Endothelial cell of umbilical vein (primary cell): Measurements from ENCODE around the gene PRDM12. TPM values are rescaled to one million over a fixed set of nuclear protein-coding genes. Genes with fewer than 3 reads are reported as not detected.

ENCODE experiments used
- BruUV-seq: library from RNA; stranded (reverse); fragments of 400-500 nt; replicated peaks from 2 replicates; lab custom pipeline; 2021; lab: Mats Ljungman, UMichigan
- CTCF ChIA-PET: fragments of 300-600, 350-600 bp; sonication (Branson Sonifier 250); formaldehyde crosslinking; loops from one replicate; lab custom pipeline; 2021; ENCODE audit warnings: antibody characterized with exemption, inconsistent platforms; lab: Charles Lee
- POLR2A ChIA-PET: fragments of 300-600, 350-600 bp; sonication (Branson Sonifier 250); formaldehyde crosslinking; loops from one replicate; lab custom pipeline; 2021; ENCODE audit warnings: antibody characterized with exemption, inconsistent platforms; lab: Charles Lee
- DNase-seq: peaks from one replicate; pipeline ENCODE4 v3.0.0-alpha.2; 2011; ENCODE audit warnings: low read depth, low spot score
- FAIRE-seq: peaks from 2 replicates; lab custom pipeline; 2011; peaks lifted over from hg19 to GRCh38; lab: Jason Lieb, UNC
- H2AFZ ChIP-seq: 2 replicates; pipeline ENCODE4 v1.6.0; 2012; ENCODE audit warnings: low read depth, low read length, control low read depth, inconsistent platforms
- H3K27ac ChIP-seq: 2 replicates; pipeline ENCODE4 v1.5.1; 2011; ENCODE audit warnings: low read depth, mild to moderate bottlenecking, control low read depth, low read length, moderate library complexity; ENCODE audit not compliant: insufficient read depth
- H3K27me3 ChIP-seq, 2 experiments: 2 replicates each; pipeline versions ENCODE4 v1.6.0 to v1.6.1; 2011; ENCODE audit warnings: low read length in 2 of 2, mixed read lengths in 1 of 2; ENCODE audit not compliant: control insufficient read depth in 2 of 2, insufficient read depth in 2 of 2
- H3K36me3 ChIP-seq, 2 experiments: 2 replicates in 1 of 2; 3 replicates in 1 of 2; pipeline ENCODE4 v1.5.1; 2011; ENCODE audit warnings: low read length in 2 of 2, mild to moderate bottlenecking in 1 of 2, moderate library complexity in 1 of 2; ENCODE audit not compliant: control insufficient read depth in 2 of 2, insufficient read depth in 2 of 2; ENCODE audit errors: extremely low read depth in 1 of 2
- H3K4me1 ChIP-seq: 3 replicates; pipeline ENCODE4 v1.5.1; 2011; ENCODE audit warnings: mild to moderate bottlenecking, low read length; ENCODE audit not compliant: control insufficient read depth, insufficient read depth; ENCODE audit errors: extremely low read depth
- H3K4me2 ChIP-seq: 2 replicates; pipeline ENCODE4 v1.6.1; 2011; ENCODE audit warnings: low read length, control low read depth, mixed read lengths; ENCODE audit not compliant: insufficient read depth
- H3K4me3 ChIP-seq, 3 experiments: fragments of 200-600 bp in 1 of 3; sonication (generic), shearing (Covaris generic) in 1 of 3; replicated peaks in 1 of 3; 2 replicates each; pipeline ENCODE4 v1.5.1; 2011 to 2016; ENCODE audit warnings: control low read depth in 3 of 3, low read length in 3 of 3, mild to moderate bottlenecking in 2 of 3, inconsistent platforms in 1 of 3, low read depth in 1 of 3, moderate library complexity in 1 of 3; ENCODE audit not compliant: insufficient read depth in 1 of 3
- H3K79me2 ChIP-seq: 2 replicates; pipeline ENCODE4 v1.6.0; 2012; ENCODE audit warnings: low read length, inconsistent platforms; ENCODE audit not compliant: control insufficient read depth, insufficient read depth
- H3K9ac ChIP-seq: replicated peaks from 2 replicates; pipeline ENCODE3; 2011; ENCODE audit warnings: low read length, control low read depth; ENCODE audit not compliant: insufficient read depth; ENCODE audit errors: extremely low read depth
- H3K9me1 ChIP-seq: replicated peaks from 3 replicates; pipeline ENCODE4 v1.6.0; 2011; ENCODE audit warnings: mild to moderate bottlenecking, low read length; ENCODE audit not compliant: control insufficient read depth, insufficient read depth; ENCODE audit errors: extremely low read depth
- H3K9me3 ChIP-seq: replicated peaks from 2 replicates; pipeline ENCODE4 v1.5.1; 2012; ENCODE audit warnings: low read length, inconsistent platforms; ENCODE audit not compliant: control insufficient read depth, insufficient read depth
- H4K20me1 ChIP-seq: replicated peaks from 2 replicates; pipeline ENCODE3; 2011; ENCODE audit warnings: mild to moderate bottlenecking, low read length; ENCODE audit not compliant: control insufficient read depth, insufficient read depth; ENCODE audit errors: extremely low read depth
- EZH2 ChIP-seq: IDR thresholded peaks from 2 replicates; pipeline ENCODE4 v1.6.1; 2012; ENCODE audit warnings: borderline replicate concordance, low read depth, mild to moderate bottlenecking, moderate library complexity, low read length, inconsistent platforms; ENCODE audit not compliant: severe bottlenecking
- FOS ChIP-seq: IDR thresholded peaks from 2 replicates; pipeline ENCODE4 v1.6.1; 2011; ENCODE audit warnings: mild to moderate bottlenecking, low read length, moderate library complexity, borderline replicate concordance; ENCODE audit not compliant: insufficient read depth
- GATA2 ChIP-seq: IDR thresholded peaks from 2 replicates; pipeline ENCODE4 v1.7.0; 2011; ENCODE audit warnings: low read depth, mild to moderate bottlenecking, moderate library complexity, mixed read lengths, low read length; ENCODE audit not compliant: insufficient read length, insufficient read depth
- JUN ChIP-seq: IDR thresholded peaks from 2 replicates; pipeline ENCODE4 v1.6.1; 2011; ENCODE audit warnings: borderline replicate concordance, low read depth; ENCODE audit not compliant: insufficient read length, insufficient read depth
- MAX ChIP-seq: IDR thresholded peaks from 2 replicates; pipeline ENCODE4 v1.6.1; 2011; ENCODE audit not compliant: insufficient read depth, insufficient read length
- MYC ChIP-seq: IDR thresholded peaks from one replicate; pipeline ENCODE4 v1.6.1; 2011; ENCODE audit warnings: mild to moderate bottlenecking, low read depth, low read length
- POLR2A ChIP-seq: IDR thresholded peaks from 2 replicates; pipeline ENCODE4 v1.6.1; 2012; ENCODE audit warnings: low read depth, mild to moderate bottlenecking, control low read depth, low read length
- POLR2AphosphoS5 ChIP-seq: IDR thresholded peaks from 2 replicates; pipeline ENCODE4 v1.6.1; 2012; ENCODE audit warnings: low read depth, mild to moderate bottlenecking, control low read depth, low read length, moderate library complexity; ENCODE audit not compliant: insufficient read depth
- dilution Hi-C: fragments of 300-500 bp; cut with MboI; formaldehyde crosslinking; loops from one replicate; pipeline ENCODE4 v1.15.0; 2019; ENCODE audit warnings: low sequenced_read_pairs; ENCODE audit not compliant: extremely low pct_ligation_motif_present
- intact Hi-C: fragments of 100-400 bp; cut with micrococcal nuclease; formaldehyde crosslinking; loops from one replicate; pipeline ENCODE4 v1.10.0; 2022
- polyA plus RNA-seq, 4 experiments: library from polyadenylated mRNA; depleted of rRNA in 3 of 4; stranded (reverse) in 3 of 4; unstranded in 1 of 4; fragments of >200 nt; gene quantifications; 2 replicates each; pipeline versions ENCODE4 v1.2.1 to v1.2.3, GENCODE V29; 2011 to 2012; ENCODE audit warnings: missing spikeins in 1 of 4
- total RNA-seq: library from RNA; stranded (reverse); gene quantifications from 2 replicates; pipeline ENCODE4 v1.2.3, GENCODE V29; 2021
- TF ChIP-seq, protein P1 (sequence below), 2 donors: IDR thresholded peaks; 1 replicate in 1 of 2; 2 replicates in 1 of 2; pipeline ENCODE4 v1.5.1; 2011; ENCODE audit warnings: low read length in 2 of 2, mild to moderate bottlenecking in 2 of 2, moderate library complexity in 2 of 2, control low read depth in 1 of 2, inconsistent platforms in 1 of 2, low read depth in 1 of 2; ENCODE audit not compliant: insufficient read depth in 1 of 2; ENCODE audit errors: extremely low read depth in 1 of 2

PRDM12 gene
- total and polyA plus RNA-seq, 2 donors (not counting 3 experiments of a cell fraction or from before 2014, with no cell fraction given), result not detected

DNA sequence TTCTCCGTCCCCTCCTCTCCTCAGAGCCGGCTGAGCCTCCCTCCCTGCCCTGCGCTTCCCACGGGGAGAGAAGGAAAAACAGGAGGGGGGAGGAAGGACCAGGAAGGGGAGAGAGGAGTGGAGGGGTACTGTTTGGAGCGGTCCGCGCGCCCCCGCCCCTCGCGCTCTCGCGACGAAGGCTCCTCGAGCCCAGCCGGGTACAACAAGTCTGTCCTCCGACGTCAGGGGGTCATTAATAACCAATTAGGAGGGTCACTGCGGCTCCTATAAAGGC, 480 bp upstream of the PRDM12 start:
- H3K4me2 ChIP-seq, result no peak overlapping the region
- ChIA-PET CTCF (interaction anchor here (0.8 kb wide), 1 partner anchor 10 kb away, joined by 3 read pairs; no protein-coding TSS in a partner anchor), POLR2A (no interaction called here)
- H3K4me3 ChIP-seq, result no peak overlapping the region
- no peak overlapping the region for H3K9ac ChIP-seq
- no peak overlapping the region for H3K27ac ChIP-seq
- no peaks in the 10 kb centered on the region for H3K4me1 ChIP-seq
- BruUV-seq, result no TSS peak
- no peak overlapping the region for H2AFZ ChIP-seq
- no peaks in the 10 kb centered on the region for H3K79me2 ChIP-seq
- DNase-seq (no peak), FAIRE-seq (no peak)
- no peaks in the 10 kb centered on the region for H4K20me1 ChIP-seq
- TF ChIP-seq POLR2A, result no peak
- TF ChIP-seq JUN, result no peak
- TF ChIP-seq GATA2, result no peak
- TF ChIP-seq MYC, result no peak
- TF ChIP-seq, protein P1, sequence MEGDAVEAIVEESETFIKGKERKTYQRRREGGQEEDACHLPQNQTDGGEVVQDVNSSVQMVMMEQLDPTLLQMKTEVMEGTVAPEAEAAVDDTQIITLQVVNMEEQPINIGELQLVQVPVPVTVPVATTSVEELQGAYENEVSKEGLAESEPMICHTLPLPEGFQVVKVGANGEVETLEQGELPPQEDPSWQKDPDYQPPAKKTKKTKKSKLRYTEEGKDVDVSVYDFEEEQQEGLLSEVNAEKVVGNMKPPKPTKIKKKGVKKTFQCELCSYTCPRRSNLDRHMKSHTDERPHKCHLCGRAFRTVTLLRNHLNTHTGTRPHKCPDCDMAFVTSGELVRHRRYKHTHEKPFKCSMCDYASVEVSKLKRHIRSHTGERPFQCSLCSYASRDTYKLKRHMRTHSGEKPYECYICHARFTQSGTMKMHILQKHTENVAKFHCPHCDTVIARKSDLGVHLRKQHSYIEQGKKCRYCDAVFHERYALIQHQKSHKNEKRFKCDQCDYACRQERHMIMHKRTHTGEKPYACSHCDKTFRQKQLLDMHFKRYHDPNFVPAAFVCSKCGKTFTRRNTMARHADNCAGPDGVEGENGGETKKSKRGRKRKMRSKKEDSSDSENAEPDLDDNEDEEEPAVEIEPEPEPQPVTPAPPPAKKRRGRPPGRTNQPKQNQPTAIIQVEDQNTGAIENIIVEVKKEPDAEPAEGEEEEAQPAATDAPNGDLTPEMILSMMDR (IDR thresholded peaks at IDR 0.05; ENCODE audit: extremely low read depth in 1 of 2, insufficient read depth in 1 of 2, low read depth in 1 of 2, low read length in 2 of 2), result no peak
- TF ChIP-seq FOS, result no peak
- TF ChIP-seq POLR2AphosphoS5, result no peak
- TF ChIP-seq EZH2, result no peak
- no peak for TF ChIP-seq MAX
- H3K9me3 ChIP-seq, result no peaks in the 10 kb centered on the region
- H3K27me3 ChIP-seq, result peaks cover 82 to 96% of the 10 kb centered on the region in 2 experiments
- intact Hi-C loops, result no loop called here
- dilution Hi-C loops, result no loop called here
- H3K36me3 ChIP-seq, result no peaks in the 10 kb centered on the region
- H3K9me1 ChIP-seq, result no peaks in the 10 kb centered on the region
